NCI-H128 (cell line): ENCODE measurements around the gene SYNE3.

ENCODE experiments used
- DNase-seq: peaks from one replicate; lab custom pipeline; 2025; ENCODE audit not compliant: unreplicated experiment; lab: John Stamatoyannopoulos, UW

The SYNE3 gene

DNA sequence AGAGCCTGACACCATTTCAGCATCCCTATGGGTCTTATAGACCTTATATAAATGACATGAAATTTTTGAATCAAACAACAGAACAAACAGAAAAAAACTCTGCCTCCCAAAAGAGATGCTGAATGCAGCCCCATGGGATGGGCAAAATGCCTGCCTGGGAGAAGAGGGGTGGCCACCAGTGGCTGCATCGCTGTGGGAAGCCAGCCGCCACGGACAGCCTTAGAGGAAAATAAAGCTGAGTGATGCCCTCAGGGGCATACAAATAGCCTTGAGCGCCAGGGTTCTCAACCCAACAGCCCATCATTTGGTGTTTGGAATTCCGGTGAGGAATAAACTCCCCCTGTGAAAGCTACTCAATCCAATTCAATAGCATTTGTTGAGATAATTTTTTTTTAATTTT lies 22.9 kb downstream of the SYNE3 start:
- DNase-seq, result no peak

DNA sequence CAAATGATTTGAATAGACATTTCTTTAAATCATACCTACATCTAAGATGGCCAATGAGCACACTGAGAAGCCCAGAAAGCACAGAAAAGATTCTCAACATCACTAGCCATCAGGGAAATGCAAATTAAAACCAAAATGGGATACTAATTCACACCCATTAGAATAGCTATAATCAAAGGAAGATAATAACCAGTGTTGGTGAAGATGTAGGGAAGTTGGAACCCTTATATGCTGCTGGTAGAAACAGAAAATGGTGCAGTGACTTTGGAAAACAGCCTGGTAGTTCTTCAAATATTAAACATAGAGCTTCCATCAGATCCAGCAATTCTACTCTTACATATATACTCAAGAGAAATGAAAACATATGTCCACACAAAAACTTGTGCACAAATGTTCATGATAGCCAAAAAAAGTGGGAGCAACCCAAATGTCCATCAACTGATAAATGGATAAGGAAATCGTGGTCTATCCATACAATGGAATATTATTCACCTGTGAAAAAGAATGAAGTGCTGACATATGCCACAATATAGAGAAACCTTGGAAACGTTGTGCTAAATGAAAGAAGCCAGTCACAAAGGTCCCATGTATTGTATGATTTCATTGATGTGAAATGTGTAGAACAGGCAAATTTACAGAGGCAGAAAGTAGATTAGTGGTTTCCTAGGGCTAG lies 24.4 kb downstream of the SYNE3 start:
- DNase-seq, result no peak

DNA sequence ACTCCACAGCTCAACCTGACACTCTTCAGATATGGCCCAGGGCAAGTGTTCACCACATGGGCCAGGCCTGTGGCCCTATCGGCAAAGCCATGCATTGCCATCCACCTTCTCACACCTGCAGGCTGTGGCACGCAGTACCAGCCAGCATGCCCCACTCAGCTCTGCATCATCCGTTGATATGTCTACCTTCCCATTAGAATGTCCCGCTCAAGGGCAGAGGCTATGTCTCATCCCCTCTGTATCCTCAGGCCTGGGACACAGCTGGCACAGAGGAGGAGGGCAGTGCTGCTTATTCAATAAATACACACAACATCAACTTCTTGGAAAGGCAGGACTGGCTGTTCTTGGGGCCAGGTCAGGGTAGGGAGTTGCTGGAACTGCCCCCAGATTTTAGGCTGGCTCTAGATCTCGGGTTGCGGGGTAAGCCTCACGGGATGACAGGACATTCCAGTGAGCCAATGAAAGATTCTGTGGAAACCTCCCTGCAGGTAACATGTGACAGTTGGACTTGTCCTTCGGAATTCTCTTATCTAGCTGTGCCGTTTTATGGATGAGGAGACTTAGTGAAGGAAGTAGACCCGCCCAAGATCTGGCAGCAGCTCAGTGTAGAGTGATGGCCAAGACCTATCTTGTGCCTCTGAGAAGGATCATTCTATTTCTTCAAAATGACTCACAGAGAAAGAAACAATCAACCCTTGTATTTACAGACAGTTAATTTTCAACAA lies 25.6 kb downstream of the SYNE3 start:
- DNase-seq, result no peak

DNA sequence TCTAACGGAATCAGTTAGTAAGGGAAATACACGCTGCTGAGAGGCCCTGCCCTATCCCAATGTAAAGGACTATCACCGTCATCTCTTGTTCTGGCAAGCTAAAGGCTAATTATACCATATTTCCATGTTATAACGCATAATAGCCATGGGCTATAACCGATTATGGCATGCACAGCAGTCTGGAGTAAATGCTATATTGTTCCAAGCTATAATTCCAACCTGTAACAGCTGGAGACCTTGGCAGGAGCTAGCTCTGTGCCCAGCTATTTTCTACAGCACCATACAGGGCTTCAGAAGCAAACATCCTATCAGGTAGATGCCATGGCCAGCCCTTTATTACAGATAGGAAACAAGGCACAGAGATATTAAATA lies 26.3 kb downstream of the SYNE3 start:
- no peak for DNase-seq

- DNase-seq, result no peak
Measured at GRCh38 chr14:95489214-95490137, 27.0 kb downstream of the SYNE3 start.

- DNase-seq, result no peak
Measured at GRCh38 chr14:95488376-95489213, 27.9 kb downstream of the SYNE3 start.

GRCh38 chr14:95487669-95488084 lies 28.8 kb downstream of the SYNE3 start:
- DNase-seq, result no peak

GRCh38 chr14:95486875-95487668 lies 29.4 kb downstream of the SYNE3 start:
- no peak for DNase-seq

GRCh38 chr14:95485222-95485819 lies 31.1 kb downstream of the SYNE3 start:
- DNase-seq, result no peak

GRCh38 chr14:95484296-95484695 lies 32.2 kb downstream of the SYNE3 start:
- no peak for DNase-seq

DNA sequence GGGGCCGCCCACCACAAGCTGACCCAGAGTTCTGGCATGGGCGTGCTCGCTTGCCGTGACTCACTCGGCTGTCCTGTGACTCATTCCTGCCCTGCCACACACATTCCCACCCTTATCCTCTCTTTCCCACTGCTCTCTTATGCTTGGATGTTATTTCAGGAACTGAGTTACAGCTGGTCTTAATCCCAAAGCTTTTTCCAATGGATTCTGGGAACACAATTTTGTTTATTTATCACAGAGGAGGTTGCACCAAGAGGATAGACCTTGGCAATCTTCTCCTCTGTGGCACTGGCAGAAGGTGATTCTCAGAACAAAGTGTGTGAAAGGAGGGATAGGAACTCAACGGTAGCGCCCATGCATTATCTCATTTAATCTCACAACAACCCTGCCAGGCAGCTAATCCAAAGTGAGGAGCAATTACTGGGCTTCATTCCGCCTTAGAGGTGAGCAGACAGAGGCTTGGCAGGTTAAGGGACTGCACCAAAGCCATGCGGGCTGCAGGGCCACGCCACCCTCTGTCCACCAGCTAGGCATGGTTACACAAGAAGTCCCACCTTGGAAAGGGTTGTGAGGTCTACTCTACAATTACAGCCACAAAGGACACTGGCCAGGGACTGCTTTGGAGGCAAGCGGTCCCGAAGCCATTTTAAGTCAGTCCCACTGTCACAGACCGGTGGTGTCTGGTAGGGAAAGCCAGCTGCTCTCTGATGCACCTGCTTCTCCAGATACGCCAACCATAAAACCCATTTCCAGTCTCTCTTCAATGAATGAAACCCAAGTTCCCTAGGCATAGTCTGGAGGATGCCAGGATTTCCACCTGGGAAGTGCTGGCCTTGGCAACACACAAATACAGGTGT lies 32.9 kb downstream of the SYNE3 start:
- no peak for DNase-seq

GRCh38 chr14:95482627-95483308 lies 33.7 kb downstream of the SYNE3 start:
- DNase-seq, result no peak

- no peak for DNase-seq
Measured at GRCh38 chr14:95481391-95482022, 34.9 kb downstream of the SYNE3 start.

DNA sequence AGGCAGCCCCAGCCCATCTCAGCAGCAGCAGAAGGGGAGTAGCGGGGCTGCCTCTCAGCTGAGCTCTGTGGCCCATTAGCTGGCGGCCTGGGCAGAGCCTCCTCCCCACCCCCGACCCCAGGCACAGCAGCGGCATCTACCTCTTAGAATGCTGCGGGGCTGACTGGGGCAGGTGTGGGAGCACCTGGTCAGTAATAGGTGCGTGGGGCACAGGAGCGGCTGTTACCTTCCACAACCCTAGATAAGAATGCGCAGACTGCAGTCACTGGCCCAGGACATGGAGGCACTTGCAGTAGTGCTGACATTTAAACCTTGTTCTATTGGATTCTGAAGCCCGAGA lies 35.6 kb downstream of the SYNE3 start:
- no peak for DNase-seq

DNA sequence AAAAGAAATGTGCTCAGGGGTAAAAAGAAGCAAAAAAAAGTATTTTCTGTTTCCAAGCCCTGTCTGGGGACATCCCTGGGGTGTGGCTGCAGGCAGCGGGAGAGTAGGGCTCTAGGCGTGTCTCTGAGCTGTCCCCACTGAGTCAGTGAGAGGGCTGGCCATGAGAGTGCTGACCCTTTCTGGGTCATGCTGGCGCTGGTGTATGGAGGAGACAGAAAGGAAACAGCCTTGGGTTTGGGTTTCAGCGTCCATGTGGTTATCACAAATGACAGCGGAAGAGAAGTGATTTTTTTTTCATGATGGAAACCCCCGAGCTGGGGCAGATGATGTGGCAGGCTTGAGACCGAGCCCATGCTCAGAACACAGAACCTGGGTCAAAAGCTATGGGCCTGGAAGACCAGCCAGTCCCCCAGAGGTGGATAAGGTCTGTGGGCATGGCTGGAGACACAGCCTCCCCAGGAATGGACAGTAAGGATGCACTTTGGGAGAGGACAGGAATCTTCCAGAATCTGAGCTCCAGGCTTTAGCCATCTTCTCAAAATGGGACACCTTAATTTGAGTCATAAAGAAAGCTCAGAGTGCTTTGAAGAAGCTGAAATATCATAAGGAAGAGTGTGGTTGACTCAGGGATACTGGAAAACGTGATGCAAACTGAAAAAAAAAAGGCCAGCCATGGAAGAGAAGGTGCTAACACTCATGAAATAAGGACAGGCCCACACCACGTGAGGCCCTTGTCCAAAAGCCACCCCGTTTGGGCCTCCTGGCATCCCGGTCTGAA lies 36.2 kb downstream of the SYNE3 start:
- DNase-seq, result no peak

- DNase-seq, result no peak
Measured at GRCh38 chr14:95479494-95479893, 37.0 kb downstream of the SYNE3 start.

DNA sequence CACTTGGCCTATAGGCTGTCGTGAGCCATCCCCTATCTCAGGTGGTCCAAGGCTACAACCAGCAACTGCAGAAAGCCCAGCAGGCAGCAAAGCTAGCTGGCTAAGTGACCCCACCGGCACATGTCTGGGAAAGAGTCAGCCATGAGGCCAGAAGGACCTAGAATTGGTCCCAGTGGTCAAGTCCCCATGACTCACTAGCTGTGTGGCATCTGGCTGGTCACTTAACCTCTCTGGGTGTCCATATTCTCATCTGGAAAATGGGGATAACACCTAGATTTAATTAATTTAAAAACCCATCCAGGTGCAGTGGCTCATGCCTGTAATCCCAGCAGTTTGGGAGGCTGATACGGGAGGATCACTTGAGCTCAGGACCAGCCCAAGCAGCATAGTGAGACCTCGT lies 37.6 kb downstream of the SYNE3 start:
- DNase-seq, result no peak
